ENCODE results near the gene PDZRN4.

- TF ChIP-seq CTCF (IDR thresholded peaks at IDR 0.05), result no peak
- TF ChIP-seq POLR2A (IDR thresholded peaks at IDR 0.05), result no peak
These were observed 401.8 kb downstream of the PDZRN4 start for GRCh38 chr12:41589878-41590277.
